Cardiac muscle cell (in vitro differentiated cells and primary cell): ENCODE results near the gene WDR48. TPM values are rescaled to one million over a fixed set of nuclear protein-coding genes. Genes with fewer than 3 reads are reported as not detected.

ENCODE experiments used
- DNase-seq, 2 donors: peaks; one replicate each; pipeline versions ENCODE4 v3.0.0 to v3.0.0-alpha.2; 2010 to 2017; ENCODE audit warnings: low read depth in 1 of 2, low spot score in 1 of 2
- H3K27ac ChIP-seq: fragments of 200-600 bp; sonication (generic); 2 replicates; pipeline ENCODE4 v1.5.1; 2016
- H3K27me3 ChIP-seq: fragments of 200-600 bp; sonication (generic); 2 replicates; pipeline ENCODE4 v1.6.0; 2016; ENCODE audit warnings: control low read depth
- H3K36me3 ChIP-seq: fragments of 200-600 bp; sonication (generic); 2 replicates; pipeline ENCODE4 v1.5.1; 2016; ENCODE audit warnings: control low read depth
- H3K4me1 ChIP-seq: fragments of 200-600 bp; sonication (generic); 2 replicates; pipeline ENCODE4 v1.8.1; 2017; ENCODE audit warnings: low read depth, mild to moderate bottlenecking, mixed run types
- H3K4me3 ChIP-seq: fragments of 200-600 bp; sonication (generic); 2 replicates; pipeline ENCODE4 v1.5.1; 2016; ENCODE audit warnings: mild to moderate bottlenecking
- H3K9me3 ChIP-seq: fragments of 200-600 bp; sonication (generic); 2 replicates; pipeline ENCODE4 v1.5.1; 2017; ENCODE audit warnings: low read depth, mild to moderate bottlenecking, control low read depth
- CTCF ChIP-seq: IDR thresholded peaks from 2 replicates; pipeline ENCODE4 v1.5.1; 2012; ENCODE audit warnings: low read depth, mild to moderate bottlenecking, low read length
- polyA plus RNA-seq: library from polyadenylated mRNA; unstranded; fragments of >200 nt; fragmentation: Nextera tagmentation; extraction: Ambion mirVana; gene quantifications from 2 replicates; pipeline ENCODE4 v1.2.1, GENCODE V29; 2016
- total RNA-seq: library from RNA; depleted of rRNA; stranded (reverse); fragments of >200 nt; gene quantifications from 2 replicates; pipeline ENCODE4 v1.2.3, GENCODE V29; 2016

WDR48 gene
- total and polyA plus RNA-seq, 2 experiments from 2014 or later, result 31.5 to 43.2 TPM

GRCh38 chr3:39142067-39142466 is 90.3 kb downstream of the WDR48 start:
- Histone ChIP-seq H3K27me3 (no peaks in the 10 kb centered on the region), H3K36me3 (peaks cover 38% of the 10 kb centered on the region), H3K4me1 (peaks cover 10% of the 10 kb centered on the region), H3K4me3 (no peak overlapping the region), H3K9me3 (no peaks in the 10 kb centered on the region), H3K27ac (no peak overlapping the region)
- TF ChIP-seq CTCF, result no peak
- no peak for DNase-seq

- peaks cover 38% of the 10 kb centered on the region for H3K36me3 ChIP-seq
- TF ChIP-seq CTCF, result no peak
- H3K27ac ChIP-seq, result no peak overlapping the region
- DNase-seq, result no peak
- H3K27me3 ChIP-seq, result no peaks in the 10 kb centered on the region
- H3K4me1 ChIP-seq, result peaks cover 22% of the 10 kb centered on the region
- H3K9me3 ChIP-seq, result no peaks in the 10 kb centered on the region
- no peak overlapping the region for H3K4me3 ChIP-seq
These were observed 91.5 kb downstream of the WDR48 start for GRCh38 chr3:39143051-39143885.

- no peak overlapping the region for H3K27ac ChIP-seq
- H3K4me3 ChIP-seq, result no peak overlapping the region
- no peak for TF ChIP-seq CTCF
- no peaks in the 10 kb centered on the region for H3K27me3 ChIP-seq
- DNase-seq, result no peak
- no peaks in the 10 kb centered on the region for H3K9me3 ChIP-seq
- peaks cover 38% of the 10 kb centered on the region for H3K36me3 ChIP-seq
- H3K4me1 ChIP-seq, result peaks cover 30% of the 10 kb centered on the region
These were observed 92.4 kb downstream of the WDR48 start for GRCh38 chr3:39144095-39144747.

- no peak for TF ChIP-seq CTCF
- H3K27ac ChIP-seq, result no peak overlapping the region
- no peak for DNase-seq
- H3K4me1 ChIP-seq, result peaks cover 37% of the 10 kb centered on the region
- no peaks in the 10 kb centered on the region for H3K27me3 ChIP-seq
- peaks cover 38% of the 10 kb centered on the region for H3K36me3 ChIP-seq
- no peaks in the 10 kb centered on the region for H3K9me3 ChIP-seq
- no peak overlapping the region for H3K4me3 ChIP-seq
These were observed 93.0 kb downstream of the WDR48 start for GRCh38 chr3:39144748-39145380.

GRCh38 chr3:39146083-39146501 is 94.3 kb downstream of the WDR48 start:
- no peak for DNase-seq
- peak overlapping the region; percentile 76 for H3K27ac ChIP-seq
- no peaks in the 10 kb centered on the region for H3K9me3 ChIP-seq
- peaks cover 38% of the 10 kb centered on the region for H3K36me3 ChIP-seq
- peaks cover 48% of the 10 kb centered on the region for H3K4me1 ChIP-seq
- H3K4me3 ChIP-seq, result no peak overlapping the region
- no peaks in the 10 kb centered on the region for H3K27me3 ChIP-seq
- no peak for TF ChIP-seq CTCF

Other genes with a start within 250 kb of the WDR48 start
- not detected in 2 replicates for gene SCN10A, start 235.8 kb upstream of the WDR48 start, total RNA-seq
- gene SCN10A, start 235.8 kb upstream of the WDR48 start, polyA plus RNA-seq, result not detected in 2 replicates
- 0.28 and 0.60 TPM in 2 replicates for gene SCN11A, start 72 bp upstream of the WDR48 start, total RNA-seq
- gene SCN11A, start 72 bp upstream of the WDR48 start, polyA plus RNA-seq, result 0.47 and 0.51 TPM in 2 replicates
- 128 and 135 TPM in 2 replicates for gene GORASP1, start 55.6 kb downstream of the WDR48 start, total RNA-seq
- gene GORASP1, start 55.6 kb downstream of the WDR48 start, polyA plus RNA-seq, result 69.3 and 70.3 TPM in 2 replicates
- gene TTC21A, start 55.7 kb downstream of the WDR48 start, total RNA-seq, result 2.7 and 3.1 TPM in 2 replicates
- gene TTC21A, start 55.7 kb downstream of the WDR48 start, polyA plus RNA-seq, result 2.9 and 4.2 TPM in 2 replicates
- 11.0 and 13.6 TPM in 2 replicates for gene CSRNP1, start 101.6 kb downstream of the WDR48 start, total RNA-seq
- 9.6 and 11.7 TPM in 2 replicates for gene CSRNP1, start 101.6 kb downstream of the WDR48 start, polyA plus RNA-seq
- gene XIRP1, start 140.6 kb downstream of the WDR48 start, total RNA-seq, result 195 and 315 TPM in 2 replicates
- 136 and 199 TPM in 2 replicates for gene XIRP1, start 140.6 kb downstream of the WDR48 start, polyA plus RNA-seq
- gene CX3CR1, start 228.0 kb downstream of the WDR48 start, total RNA-seq, result 0.48 and 0.56 TPM in 2 replicates
- gene CX3CR1, start 228.0 kb downstream of the WDR48 start, polyA plus RNA-seq, result 1.4 and 2.6 TPM in 2 replicates